SKM-1 (cell line): ENCODE results near the gene LAMTOR4.
"Not testable (repeated sequence)": the region's sequence is repeated elsewhere in the genome, so short reads cannot be mapped to it uniquely, and the experiment has no call there.

ENCODE experiments used
- DNase-seq: peaks from one replicate; lab custom pipeline; 2025; ENCODE audit not compliant: unreplicated experiment; lab: John Stamatoyannopoulos, UW

LAMTOR4 gene

DNA sequence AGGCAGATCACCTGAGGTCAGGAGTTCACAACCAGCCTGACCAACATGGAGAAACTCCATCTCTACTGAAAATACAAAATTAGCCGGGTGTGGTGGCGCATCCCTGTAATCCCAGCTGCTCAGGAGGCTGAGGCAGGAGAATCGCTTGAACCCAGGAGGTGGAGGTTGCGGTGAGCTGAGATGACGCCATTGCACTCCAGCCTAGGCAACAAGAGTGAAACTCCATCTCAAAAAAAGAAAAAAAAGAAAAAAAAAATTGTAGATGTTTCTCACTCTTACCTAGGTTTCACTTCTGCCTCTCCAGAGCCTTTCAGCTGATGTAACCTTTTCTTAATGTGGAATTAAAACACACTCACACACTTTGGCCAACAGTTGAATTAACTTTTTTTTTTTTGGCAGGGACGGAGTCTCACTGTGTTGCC is 47.2 kb downstream of the LAMTOR4 start:
- not testable (repeated sequence) for DNase-seq

DNA sequence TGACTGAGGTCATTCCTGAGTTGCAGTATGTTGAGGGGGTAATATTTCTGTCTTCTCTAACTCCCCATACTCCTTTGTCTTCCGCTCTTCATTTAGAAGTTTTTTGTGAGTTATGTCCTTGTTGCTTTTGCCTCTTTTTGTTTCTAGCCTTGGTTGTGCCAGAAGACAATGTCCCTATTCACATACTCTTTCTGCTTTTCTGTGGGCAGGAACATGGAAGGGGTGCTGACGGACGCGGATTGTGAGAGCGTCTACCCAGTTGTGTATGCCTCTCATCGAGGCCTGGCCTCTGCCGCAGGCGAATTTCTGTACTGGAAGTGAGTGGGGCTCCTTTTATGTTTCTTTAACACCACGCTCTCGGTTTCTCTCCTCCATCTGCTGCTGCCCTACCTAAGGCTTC is 49.5 kb downstream of the LAMTOR4 start:
- DNase-seq: no peak

DNA sequence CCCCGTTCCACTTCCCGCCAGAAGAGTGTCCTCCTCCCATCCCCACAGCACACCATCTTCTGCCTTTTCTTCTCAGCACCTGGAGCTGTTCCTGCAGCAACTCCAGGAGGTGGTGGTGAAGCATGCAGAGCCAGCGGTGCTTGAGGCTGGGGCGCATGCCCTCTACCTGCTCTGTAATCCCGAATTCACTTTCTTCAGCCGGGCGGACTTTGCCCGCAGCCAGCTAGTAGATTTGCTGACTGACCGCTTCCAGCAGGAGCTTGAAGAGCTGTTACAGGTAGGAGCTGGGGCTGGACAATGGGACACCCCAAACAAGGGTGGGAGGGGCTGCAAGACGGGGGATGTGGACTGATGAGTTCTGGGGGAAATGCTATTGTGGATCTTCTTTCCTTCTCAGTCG is 52.0 kb downstream of the LAMTOR4 start:
- DNase-seq: no peak
